ENCODE results near the gene CELF2.
"Not testable (repeated sequence)": the region's sequence is repeated elsewhere in the genome, so short reads cannot be mapped to it uniquely, and the experiment has no call there.

CELF2 gene

GRCh38 chr10:11344550-11344949 lies 326.9 kb downstream of the CELF2 start:
- Histone ChIP-seq H3K27ac (ENCODE audit: low read depth, low read length) (no peak overlapping the region), H3K27me3 (ENCODE audit: control insufficient read depth, insufficient read depth, low read length) (no peaks in the 10 kb centered on the region), H3K9ac (ENCODE audit: low read depth, low read length) (no peak overlapping the region), H3K4me1 (ENCODE audit: control insufficient read depth, insufficient read depth, low read length) (no peaks in the 10 kb centered on the region), H3K9me3 (ENCODE audit: control insufficient read depth, insufficient read depth, low read length) (no peaks in the 10 kb centered on the region), H3K4me3 (ENCODE audit: low read depth, low read length) (no peak overlapping the region), H3K36me3 (ENCODE audit: control insufficient read depth, insufficient read depth, low read length) (no peaks in the 10 kb centered on the region)

- no peak overlapping the region for H3K4me3 ChIP-seq (ENCODE audit: low read depth, low read length)
- no peaks in the 10 kb centered on the region for H3K36me3 ChIP-seq (ENCODE audit: control insufficient read depth, insufficient read depth, low read length)
- no peaks in the 10 kb centered on the region for H3K27me3 ChIP-seq (ENCODE audit: control insufficient read depth, insufficient read depth, low read length)
- H3K9ac ChIP-seq (ENCODE audit: low read depth, low read length), result no peak overlapping the region
- no peaks in the 10 kb centered on the region for H3K4me1 ChIP-seq (ENCODE audit: control insufficient read depth, insufficient read depth, low read length)
- H3K9me3 ChIP-seq (ENCODE audit: control insufficient read depth, insufficient read depth, low read length), result no peaks in the 10 kb centered on the region
- no peak overlapping the region for H3K27ac ChIP-seq (ENCODE audit: low read depth, low read length)
Measured at GRCh38 chr10:11345224-11346054, 327.8 kb downstream of the CELF2 start.

DNA sequence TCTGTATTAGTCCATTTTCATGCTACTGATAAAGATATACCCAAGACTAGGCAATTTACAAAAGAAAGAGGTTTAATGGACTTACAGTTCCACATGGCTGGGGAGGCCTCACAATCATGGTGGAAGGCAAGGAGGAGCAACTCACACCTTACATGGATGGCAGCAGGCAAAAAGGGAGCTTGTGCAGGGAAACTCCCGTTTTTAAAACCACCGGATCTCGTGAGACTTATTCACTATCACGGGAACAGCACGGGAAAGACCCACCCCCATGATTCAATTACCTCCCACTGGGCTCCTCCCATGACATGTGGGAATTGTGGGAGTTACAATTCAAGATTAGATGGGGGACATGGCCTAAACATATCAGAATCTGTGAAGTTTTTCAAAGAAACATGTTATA lies 329.9 kb downstream of the CELF2 start:
- H3K9me3 ChIP-seq (ENCODE audit: control insufficient read depth, insufficient read depth, low read length); H3K27me3 ChIP-seq (ENCODE audit: control insufficient read depth, insufficient read depth, low read length); H3K27ac ChIP-seq (ENCODE audit: low read depth, low read length); H3K4me3 ChIP-seq (ENCODE audit: low read depth, low read length); H3K36me3 ChIP-seq (ENCODE audit: control insufficient read depth, insufficient read depth, low read length); H3K4me1 ChIP-seq (ENCODE audit: control insufficient read depth, insufficient read depth, low read length); H3K9ac ChIP-seq (ENCODE audit: low read depth, low read length): not testable (repeated sequence)

- Histone ChIP-seq H3K36me3 (ENCODE audit: control insufficient read depth, insufficient read depth, low read length) (no peaks in the 10 kb centered on the region), H3K4me3 (ENCODE audit: low read depth, low read length) (no peak overlapping the region), H3K27ac (ENCODE audit: low read depth, low read length) (no peak overlapping the region), H3K9me3 (ENCODE audit: control insufficient read depth, insufficient read depth, low read length) (no peaks in the 10 kb centered on the region), H3K4me1 (ENCODE audit: control insufficient read depth, insufficient read depth, low read length) (no peaks in the 10 kb centered on the region), H3K9ac (ENCODE audit: low read depth, low read length) (no peak overlapping the region), H3K27me3 (ENCODE audit: control insufficient read depth, insufficient read depth, low read length) (no peaks in the 10 kb centered on the region)
Measured at GRCh38 chr10:11351801-11352200, 334.1 kb downstream of the CELF2 start.

GRCh38 chr10:11353006-11353896 lies 335.6 kb downstream of the CELF2 start:
- H3K4me3 ChIP-seq (ENCODE audit: low read depth, low read length), result no peak overlapping the region
- H3K9ac ChIP-seq (ENCODE audit: low read depth, low read length), result no peak overlapping the region
- no peaks in the 10 kb centered on the region for H3K36me3 ChIP-seq (ENCODE audit: control insufficient read depth, insufficient read depth, low read length)
- H3K9me3 ChIP-seq (ENCODE audit: control insufficient read depth, insufficient read depth, low read length), result no peaks in the 10 kb centered on the region
- H3K4me1 ChIP-seq (ENCODE audit: control insufficient read depth, insufficient read depth, low read length), result no peaks in the 10 kb centered on the region
- no peaks in the 10 kb centered on the region for H3K27me3 ChIP-seq (ENCODE audit: control insufficient read depth, insufficient read depth, low read length)
- H3K27ac ChIP-seq (ENCODE audit: low read depth, low read length), result no peak overlapping the region

DNA sequence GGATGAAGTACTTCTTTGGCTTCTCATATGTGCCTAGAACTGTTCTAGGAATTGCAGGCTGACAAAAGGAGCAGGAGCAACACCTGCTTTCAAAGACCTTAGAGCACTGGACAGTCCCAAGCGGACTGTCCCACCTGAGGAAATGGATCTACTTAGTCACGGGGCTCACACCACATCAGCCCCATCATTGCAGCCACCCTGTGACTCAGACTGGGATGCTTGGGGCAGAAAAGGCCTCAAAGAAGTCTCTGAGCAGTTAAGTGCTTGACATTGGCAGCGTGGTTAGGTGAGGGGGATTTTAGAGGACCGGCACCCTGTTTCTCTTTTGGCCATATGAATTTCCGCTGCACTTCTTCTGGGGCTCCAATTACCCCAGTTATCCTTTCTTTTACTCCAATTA lies 337.2 kb downstream of the CELF2 start:
- Histone ChIP-seq H3K9me3 (ENCODE audit: control insufficient read depth, insufficient read depth, low read length) (no peaks in the 10 kb centered on the region), H3K4me3 (ENCODE audit: low read depth, low read length) (no peak overlapping the region), H3K27me3 (ENCODE audit: control insufficient read depth, insufficient read depth, low read length) (no peaks in the 10 kb centered on the region), H3K36me3 (ENCODE audit: control insufficient read depth, insufficient read depth, low read length) (no peaks in the 10 kb centered on the region), H3K27ac (ENCODE audit: low read depth, low read length) (no peak overlapping the region), H3K9ac (ENCODE audit: low read depth, low read length) (no peak overlapping the region), H3K4me1 (ENCODE audit: control insufficient read depth, insufficient read depth, low read length) (no peaks in the 10 kb centered on the region)

DNA sequence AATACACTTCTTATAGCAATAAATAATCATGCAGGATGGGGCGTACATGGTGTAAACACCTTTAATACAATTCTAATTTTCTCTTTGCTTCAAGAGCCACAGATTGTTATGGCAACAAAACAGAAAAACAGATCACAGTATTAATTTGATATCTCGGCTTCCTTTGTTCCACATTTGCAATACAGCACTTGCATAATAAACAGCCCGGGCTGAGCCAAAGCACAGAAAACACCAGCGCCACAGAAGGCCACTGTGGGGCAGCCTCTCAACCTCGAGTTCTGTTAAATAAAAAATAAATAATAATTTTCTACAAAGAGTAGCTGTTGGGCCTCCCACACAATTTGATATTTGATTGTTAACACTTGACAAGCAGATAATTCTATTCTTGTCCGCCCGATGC lies 337.9 kb downstream of the CELF2 start:
- Histone ChIP-seq H3K9me3 (ENCODE audit: control insufficient read depth, insufficient read depth, low read length) (no peaks in the 10 kb centered on the region), H3K27me3 (ENCODE audit: control insufficient read depth, insufficient read depth, low read length) (no peaks in the 10 kb centered on the region), H3K36me3 (ENCODE audit: control insufficient read depth, insufficient read depth, low read length) (no peaks in the 10 kb centered on the region), H3K9ac (ENCODE audit: low read depth, low read length) (no peak overlapping the region), H3K4me3 (ENCODE audit: low read depth, low read length) (no peak overlapping the region), H3K27ac (ENCODE audit: low read depth, low read length) (no peak overlapping the region), H3K4me1 (ENCODE audit: control insufficient read depth, insufficient read depth, low read length) (no peaks in the 10 kb centered on the region)

DNA sequence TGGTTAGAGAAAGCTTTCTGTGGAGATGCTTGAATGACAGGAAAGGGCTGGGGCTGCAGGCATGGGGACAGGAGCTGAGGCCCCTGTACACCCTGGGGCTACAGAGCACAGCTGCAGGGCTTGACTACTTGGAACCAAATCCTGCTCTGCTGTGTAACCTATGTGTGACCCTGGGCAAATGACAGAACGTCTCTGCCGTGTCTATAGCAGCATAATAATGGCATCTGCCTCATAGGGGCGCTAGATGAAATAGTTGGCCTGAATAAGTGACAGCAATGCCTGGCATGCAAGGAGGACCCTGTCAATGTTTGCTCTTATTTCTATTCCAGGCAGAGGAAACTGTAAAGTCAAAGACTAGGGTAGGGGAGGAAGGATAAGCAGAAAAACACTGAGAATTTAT lies 339.8 kb downstream of the CELF2 start:
- no peaks in the 10 kb centered on the region for H3K4me1 ChIP-seq (ENCODE audit: control insufficient read depth, insufficient read depth, low read length)
- H3K36me3 ChIP-seq (ENCODE audit: control insufficient read depth, insufficient read depth, low read length), result no peaks in the 10 kb centered on the region
- H3K4me3 ChIP-seq (ENCODE audit: low read depth, low read length), result no peak overlapping the region
- no peaks in the 10 kb centered on the region for H3K27me3 ChIP-seq (ENCODE audit: control insufficient read depth, insufficient read depth, low read length)
- no peak overlapping the region for H3K9ac ChIP-seq (ENCODE audit: low read depth, low read length)
- no peak overlapping the region for H3K27ac ChIP-seq (ENCODE audit: low read depth, low read length)
- H3K9me3 ChIP-seq (ENCODE audit: control insufficient read depth, insufficient read depth, low read length), result no peaks in the 10 kb centered on the region

DNA sequence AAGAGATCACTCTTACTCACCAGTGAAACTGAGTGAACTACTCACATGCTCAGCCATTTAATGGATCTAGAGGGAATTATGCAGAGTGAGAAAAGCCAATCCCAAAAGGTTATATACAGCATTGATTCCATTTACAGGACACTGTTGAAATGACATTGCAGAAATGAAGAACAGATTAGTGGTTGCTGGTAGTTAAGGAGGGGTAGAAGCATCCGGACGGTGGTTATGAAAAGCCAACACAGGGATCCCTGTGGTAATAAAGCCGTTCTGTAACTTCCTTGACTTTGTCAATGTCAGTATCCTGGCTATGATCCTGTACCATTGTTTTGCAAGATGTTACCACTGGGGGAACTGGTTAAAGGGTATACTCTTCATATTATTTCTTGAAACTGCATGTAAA lies 340.3 kb downstream of the CELF2 start:
- H3K9ac ChIP-seq (ENCODE audit: low read depth, low read length), result no peak overlapping the region
- H3K4me3 ChIP-seq (ENCODE audit: low read depth, low read length), result no peak overlapping the region
- no peaks in the 10 kb centered on the region for H3K27me3 ChIP-seq (ENCODE audit: control insufficient read depth, insufficient read depth, low read length)
- H3K27ac ChIP-seq (ENCODE audit: low read depth, low read length), result no peak overlapping the region
- H3K4me1 ChIP-seq (ENCODE audit: control insufficient read depth, insufficient read depth, low read length), result no peaks in the 10 kb centered on the region
- H3K9me3 ChIP-seq (ENCODE audit: control insufficient read depth, insufficient read depth, low read length), result no peaks in the 10 kb centered on the region
- H3K36me3 ChIP-seq (ENCODE audit: control insufficient read depth, insufficient read depth, low read length), result no peaks in the 10 kb centered on the region

DNA sequence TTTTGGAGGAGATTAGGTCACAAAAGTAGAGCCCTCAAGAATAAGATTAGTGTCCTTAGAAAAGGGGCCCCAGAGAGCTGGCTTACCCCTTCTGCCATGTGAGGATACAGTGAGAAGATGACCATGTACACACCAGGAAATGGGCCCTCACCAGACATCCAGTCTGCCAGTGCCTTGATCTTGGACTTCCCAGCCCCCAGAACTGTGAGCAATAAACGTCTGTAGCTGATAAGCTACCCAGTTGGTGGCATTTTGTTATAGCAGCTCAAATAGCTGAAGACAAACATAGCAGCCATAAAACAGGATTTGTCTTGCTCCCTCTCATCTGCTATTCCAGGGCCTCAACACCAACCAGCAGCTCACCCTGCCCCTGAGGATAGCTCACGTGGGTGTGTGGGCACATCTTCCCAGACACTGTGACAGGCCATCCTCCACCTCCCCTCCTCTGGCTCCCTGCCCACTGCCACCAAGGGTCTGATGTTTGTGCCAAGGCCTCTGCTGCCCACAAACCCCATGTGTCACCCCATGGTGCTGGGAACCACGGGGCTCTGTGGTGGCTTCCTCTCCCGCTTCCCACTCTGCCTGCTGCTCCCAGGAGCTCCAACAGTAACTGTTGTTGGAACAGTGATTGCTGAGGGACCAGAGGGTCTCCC lies 341.4 kb downstream of the CELF2 start:
- no peaks in the 10 kb centered on the region for H3K4me1 ChIP-seq (ENCODE audit: control insufficient read depth, insufficient read depth, low read length)
- H3K9ac ChIP-seq (ENCODE audit: low read depth, low read length), result no peak overlapping the region
- H3K27me3 ChIP-seq (ENCODE audit: control insufficient read depth, insufficient read depth, low read length), result no peaks in the 10 kb centered on the region
- no peak overlapping the region for H3K4me3 ChIP-seq (ENCODE audit: low read depth, low read length)
- no peaks in the 10 kb centered on the region for H3K9me3 ChIP-seq (ENCODE audit: control insufficient read depth, insufficient read depth, low read length)
- no peaks in the 10 kb centered on the region for H3K36me3 ChIP-seq (ENCODE audit: control insufficient read depth, insufficient read depth, low read length)
- no peak overlapping the region for H3K27ac ChIP-seq (ENCODE audit: low read depth, low read length)

DNA sequence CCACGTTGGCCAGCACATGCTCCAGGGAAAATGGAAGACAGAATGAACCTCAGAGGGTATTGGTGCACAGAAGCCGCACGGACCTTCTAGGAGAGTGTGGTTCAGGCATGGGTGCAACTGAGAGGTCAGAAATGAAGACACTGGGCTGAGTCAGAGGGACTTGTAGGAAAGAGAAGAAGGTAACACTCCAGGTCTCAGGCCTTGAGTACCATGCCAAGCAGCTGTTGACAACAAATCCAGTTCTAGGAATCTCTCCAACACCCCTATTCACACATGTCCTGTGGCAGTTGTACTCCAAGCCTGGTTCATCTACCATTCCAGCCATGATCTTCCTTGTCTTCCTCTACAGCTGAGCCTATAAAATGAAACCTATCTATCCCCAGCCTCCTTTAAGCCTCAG lies 342.2 kb downstream of the CELF2 start:
- H3K9me3 ChIP-seq (ENCODE audit: control insufficient read depth, insufficient read depth, low read length), result no peaks in the 10 kb centered on the region
- H3K4me3 ChIP-seq (ENCODE audit: low read depth, low read length), result no peak overlapping the region
- H3K27me3 ChIP-seq (ENCODE audit: control insufficient read depth, insufficient read depth, low read length), result no peaks in the 10 kb centered on the region
- H3K9ac ChIP-seq (ENCODE audit: low read depth, low read length), result no peak overlapping the region
- no peaks in the 10 kb centered on the region for H3K4me1 ChIP-seq (ENCODE audit: control insufficient read depth, insufficient read depth, low read length)
- H3K36me3 ChIP-seq (ENCODE audit: control insufficient read depth, insufficient read depth, low read length), result no peaks in the 10 kb centered on the region
- no peak overlapping the region for H3K27ac ChIP-seq (ENCODE audit: low read depth, low read length)

Measured in HUES48 (cell line).